GM20000 (cell line): Measurements from ENCODE around the gene RFX7.

ENCODE experiments used
- DNase-seq: peaks from one replicate; pipeline ENCODE4 v3.0.0; 2012; ENCODE audit warnings: low spot score
- CTCF ChIP-seq: IDR thresholded peaks from 2 replicates; pipeline ENCODE4 v1.5.1; 2012; ENCODE audit warnings: mild to moderate bottlenecking, control low read depth; ENCODE audit errors: extremely low read depth, missing control alignments

Gene RFX7

GRCh38 chr15:56086566-56086965 lies 157.1 kb downstream of the RFX7 start:
- no peak for TF ChIP-seq CTCF

GRCh38 chr15:56082263-56082761 lies 161.4 kb downstream of the RFX7 start:
- TF ChIP-seq CTCF, result no peak

More at GRCh38 chr15:56086566-56086965, 157.1 kb downstream of the RFX7 start:
- DNase-seq, result no peak

GRCh38 chr15:56077081-56077480 lies 166.6 kb downstream of the RFX7 start:
- TF ChIP-seq CTCF, result no peak
- no peak for DNase-seq

More at GRCh38 chr15:56082263-56082761, 161.4 kb downstream of the RFX7 start:
- no peak for DNase-seq

DNA sequence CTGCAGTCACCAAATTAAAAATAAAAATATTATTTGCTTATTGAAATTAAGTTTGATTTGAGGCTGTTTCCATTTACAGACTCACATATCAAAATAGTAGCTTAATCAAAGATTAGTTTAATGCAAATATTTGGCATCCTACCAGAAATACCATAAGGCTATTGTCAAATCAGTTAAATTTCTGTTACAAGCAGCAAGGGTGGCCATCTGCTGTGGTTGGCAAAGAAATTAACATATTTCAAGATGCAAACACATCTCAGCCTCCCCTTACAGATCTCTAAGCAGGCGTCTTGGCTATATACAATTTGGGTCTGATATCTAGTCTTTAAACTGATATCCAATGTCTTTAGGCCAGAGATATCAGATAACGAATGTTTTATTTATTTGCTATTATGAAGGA lies 167.0 kb downstream of the RFX7 start:
- no peak for DNase-seq
- TF ChIP-seq CTCF, result no peak

DNA sequence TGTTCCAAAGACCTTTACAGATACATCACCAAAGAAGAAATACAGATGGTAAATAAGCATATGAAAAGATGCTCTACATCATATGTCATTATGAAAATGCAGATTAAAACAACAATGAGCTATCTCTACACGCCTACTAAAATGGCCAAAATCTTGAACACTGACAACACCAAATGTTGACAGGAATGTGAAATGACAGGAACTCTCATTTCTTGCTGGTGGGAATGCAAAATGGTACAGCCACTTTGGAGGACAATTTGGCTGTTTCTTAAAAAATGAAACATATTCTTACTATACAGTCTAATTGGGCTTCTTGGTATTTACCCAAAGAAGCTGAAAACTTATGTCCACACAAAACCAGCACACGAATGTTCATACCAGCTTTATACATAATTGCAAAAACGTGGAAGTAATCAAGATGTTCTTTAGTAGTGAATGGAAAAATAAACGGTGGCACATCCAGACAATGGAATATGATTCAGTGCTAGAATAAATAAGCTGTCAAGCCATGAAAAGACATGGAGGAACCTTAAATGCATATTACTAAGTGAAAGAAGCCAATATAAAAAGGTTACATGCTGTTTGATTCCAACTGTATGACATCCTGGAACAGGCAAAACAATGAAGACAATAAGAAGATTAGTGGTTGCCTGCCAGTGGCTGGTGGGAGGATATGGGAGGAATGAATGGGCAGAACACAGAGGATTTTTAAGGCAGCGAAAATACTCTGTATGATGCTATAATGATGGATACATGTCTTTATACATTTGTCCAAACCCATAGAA lies 169.0 kb downstream of the RFX7 start:
- no peak for TF ChIP-seq CTCF
- no peak for DNase-seq

- DNase-seq, result no peak
- TF ChIP-seq CTCF, result no peak
These were observed 179.5 kb downstream of the RFX7 start for GRCh38 chr15:56064152-56064551.

DNA sequence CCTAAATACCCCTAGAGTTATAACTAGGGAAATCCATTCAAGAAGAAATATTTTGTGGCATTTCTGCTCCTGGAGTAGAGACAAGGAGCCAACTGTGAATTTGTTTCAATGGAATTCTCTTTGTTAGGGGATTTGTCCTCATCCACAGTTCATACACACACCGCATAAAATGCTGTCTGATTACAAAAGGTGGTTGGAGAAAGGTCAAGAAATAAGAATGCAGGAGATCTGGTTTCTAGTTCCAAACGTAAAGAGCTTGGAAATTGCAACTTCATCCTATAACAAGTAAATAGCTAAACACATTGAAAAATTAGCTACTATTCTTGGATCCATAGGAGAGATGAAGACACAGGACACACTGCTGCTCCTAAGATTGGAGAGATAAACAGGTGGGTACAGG lies 184.0 kb downstream of the RFX7 start:
- no peak for TF ChIP-seq CTCF
- no peak for DNase-seq
